T47D (cell line): ENCODE data around the gene KIF26A.

Source experiments
- DNase-seq, 2 experiments: peaks; one replicate each; pipeline versions ENCODE4 v3.0.0 to v3.0.0-alpha.2; 2011 to 2012; ENCODE audit warnings: low read depth in 1 of 2, low spot score in 1 of 2
- JUND ChIP-seq: IDR thresholded peaks from 2 replicates; pipeline ENCODE4 v1.6.1; 2012; ENCODE audit warnings: low read depth
- in situ Hi-C: cut with HindIII; loops from 2 replicates; pipeline ENCODE4 v1.10.0; 2016; ENCODE audit warnings: low sequenced_read_pairs, low pct_unique_long_range_greater_than_20kb

The KIF26A gene

GRCh38 chr14:104209985-104210816 lies 71.8 kb downstream of the KIF26A start:
- in situ Hi-C loops = no loop called here
- no peak for TF ChIP-seq JUND
- DNase-seq = peak in 1 of 2 experiments; percentile 1

DNA sequence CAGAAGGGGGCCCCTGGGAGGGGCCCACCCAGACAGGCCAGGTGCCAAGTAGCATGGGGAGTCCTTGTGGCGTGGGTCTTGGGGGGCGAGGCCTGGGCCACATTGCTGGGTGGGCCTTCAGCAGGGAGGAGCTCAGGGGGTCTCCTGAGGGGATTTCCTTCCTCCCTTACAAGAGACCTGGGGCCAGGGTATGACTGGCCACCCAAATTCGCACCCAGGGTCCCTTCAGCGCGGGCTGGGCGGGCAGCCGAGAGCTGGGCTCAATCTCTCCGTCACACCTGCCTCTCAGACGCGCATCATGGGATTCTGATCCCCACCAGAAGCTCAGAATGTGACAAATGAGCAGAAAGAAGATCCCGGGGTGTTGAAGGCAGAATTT lies 72.4 kb downstream of the KIF26A start:
- in situ Hi-C loops = no loop called here
- TF ChIP-seq JUND = no peak
- DNase-seq = no peak

GRCh38 chr14:104211215-104211614 lies 72.8 kb downstream of the KIF26A start:
- in situ Hi-C loops = no loop called here
- TF ChIP-seq JUND = no peak
- no peak for DNase-seq

DNA sequence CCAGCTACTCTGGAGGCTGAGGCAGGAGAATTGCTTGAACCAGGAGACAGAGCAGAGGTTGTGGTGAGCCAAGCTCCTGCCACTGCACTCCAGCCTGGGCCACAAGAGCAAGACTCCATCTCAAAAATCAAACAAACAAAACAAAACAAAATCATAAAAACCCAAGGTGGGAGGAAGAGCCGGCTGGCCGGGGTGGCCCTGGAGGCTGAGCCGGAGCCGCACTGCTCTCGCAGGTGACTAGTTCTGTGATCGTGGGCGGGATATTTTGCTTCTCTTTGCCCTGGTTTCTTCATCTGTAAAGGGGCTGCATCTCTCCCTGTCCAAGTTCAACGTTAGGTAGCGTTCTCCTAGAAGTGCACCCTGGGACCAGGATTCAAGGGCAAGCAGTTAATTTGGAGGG lies 73.4 kb downstream of the KIF26A start:
- DNase-seq = no peak
- no peak for TF ChIP-seq JUND
- in situ Hi-C loops = no loop called here

- in situ Hi-C loops = no loop called here
- no peak for DNase-seq
- no peak for TF ChIP-seq JUND
Measured at GRCh38 chr14:104212206-104213095, 74.1 kb downstream of the KIF26A start.

DNA sequence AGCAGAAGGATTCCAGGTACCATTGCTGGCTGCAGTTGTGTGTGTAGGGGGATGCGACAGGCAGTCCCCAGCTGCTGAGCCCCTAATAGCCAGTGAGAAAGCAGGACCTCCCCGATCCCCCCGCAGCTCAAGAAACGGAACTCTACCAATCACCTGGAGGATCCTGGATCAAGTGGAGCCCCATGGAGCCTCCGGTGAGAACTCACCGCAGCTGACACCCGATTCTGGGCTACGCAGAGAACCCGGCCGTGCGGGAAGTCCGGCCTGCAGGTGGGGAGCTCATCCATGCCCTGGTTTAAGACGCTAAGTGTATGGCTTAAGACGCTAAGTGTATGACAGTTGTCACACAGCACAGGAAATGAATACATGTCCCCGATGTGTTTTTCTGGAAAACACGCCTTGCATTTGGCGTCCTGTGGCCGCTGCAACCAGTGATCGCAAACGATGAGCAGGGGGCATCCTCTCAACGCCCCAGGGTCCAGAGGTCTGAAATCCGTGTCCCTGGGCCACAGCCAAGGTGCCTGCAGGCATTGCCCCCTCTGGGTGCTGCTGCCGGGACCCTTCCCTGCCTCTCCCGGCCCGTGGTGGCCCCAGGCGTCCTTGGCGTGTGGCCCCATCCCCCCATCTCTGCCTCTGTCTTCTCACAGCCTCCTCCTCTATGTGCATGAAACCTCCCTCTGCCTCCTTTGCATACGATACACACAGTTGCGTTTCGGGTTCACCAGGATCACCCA lies 75.1 kb downstream of the KIF26A start:
- in situ Hi-C loops = no loop called here
- DNase-seq = no peak
- TF ChIP-seq JUND = no peak

DNA sequence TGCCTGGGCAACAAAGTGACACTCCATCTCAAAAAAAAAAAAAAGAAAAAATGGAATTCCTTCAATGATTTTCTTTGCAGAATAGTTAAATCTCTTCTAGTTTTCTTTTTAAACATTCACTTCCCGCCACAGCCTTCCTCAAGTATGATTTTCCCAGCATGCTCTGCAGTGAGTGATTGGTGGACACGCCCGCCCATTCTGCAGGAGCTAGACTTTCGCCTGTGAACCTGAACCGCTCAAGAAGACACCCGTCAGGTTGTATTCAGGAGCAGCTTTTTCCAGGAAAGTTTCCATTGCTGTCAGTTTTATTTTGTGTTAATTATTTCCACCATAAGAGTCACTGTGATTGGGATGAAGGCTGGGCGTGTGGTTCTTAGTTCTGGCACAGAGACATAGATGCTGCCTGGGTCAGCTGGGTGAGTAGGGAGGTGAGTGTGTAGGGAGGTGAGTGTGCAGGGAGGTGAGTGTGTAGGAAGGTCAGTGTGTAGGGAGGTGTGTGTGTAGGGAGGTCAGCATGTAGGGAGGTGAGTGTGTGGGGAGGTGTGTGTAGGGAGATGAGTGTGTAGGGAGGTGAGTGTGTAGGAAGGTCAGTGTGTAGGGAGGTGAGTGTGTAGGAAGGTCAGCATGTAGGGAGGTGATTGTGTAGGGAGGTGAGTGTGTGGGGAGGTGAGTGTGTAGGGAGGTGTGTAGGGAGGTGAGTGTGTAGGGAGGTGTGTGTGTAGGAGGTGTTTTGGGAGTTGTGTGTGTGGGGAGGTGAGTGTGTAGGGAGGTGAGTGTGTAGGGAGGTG lies 76.2 kb downstream of the KIF26A start:
- in situ Hi-C loops = no loop called here
- TF ChIP-seq JUND = no peak
- no peak for DNase-seq

DNA sequence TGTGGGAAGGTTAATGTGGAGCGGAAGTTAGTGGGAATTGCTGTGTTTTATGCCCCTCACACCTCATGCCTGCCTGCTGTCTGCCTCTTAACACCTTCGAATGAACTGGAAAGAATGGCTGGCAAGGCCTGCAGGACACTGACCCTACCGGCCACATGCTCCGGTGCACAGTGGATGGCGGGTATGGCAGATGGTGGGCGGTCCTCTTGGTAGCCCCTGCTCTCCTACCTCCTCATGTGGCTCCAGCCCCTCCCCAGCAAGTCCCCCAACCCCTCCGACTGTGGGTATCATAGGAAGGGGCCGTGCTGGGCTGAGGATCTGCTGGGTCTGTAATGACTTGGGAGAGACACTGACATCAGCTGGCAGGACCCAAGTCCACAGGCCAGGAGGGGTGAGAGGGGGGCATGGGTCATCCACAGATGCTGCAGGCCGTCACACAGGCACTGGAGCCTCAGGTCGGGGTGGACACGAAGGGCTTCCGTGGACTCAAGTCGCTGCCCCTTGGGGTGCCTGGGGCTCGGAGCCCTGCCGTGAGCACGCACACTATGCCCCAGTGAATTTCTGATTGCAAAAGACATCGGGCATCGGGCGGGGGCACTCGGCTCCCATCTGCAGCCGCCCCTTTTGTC lies 77.4 kb downstream of the KIF26A start:
- DNase-seq = no peak
- in situ Hi-C loops = no loop called here
- TF ChIP-seq JUND = no peak

DNA sequence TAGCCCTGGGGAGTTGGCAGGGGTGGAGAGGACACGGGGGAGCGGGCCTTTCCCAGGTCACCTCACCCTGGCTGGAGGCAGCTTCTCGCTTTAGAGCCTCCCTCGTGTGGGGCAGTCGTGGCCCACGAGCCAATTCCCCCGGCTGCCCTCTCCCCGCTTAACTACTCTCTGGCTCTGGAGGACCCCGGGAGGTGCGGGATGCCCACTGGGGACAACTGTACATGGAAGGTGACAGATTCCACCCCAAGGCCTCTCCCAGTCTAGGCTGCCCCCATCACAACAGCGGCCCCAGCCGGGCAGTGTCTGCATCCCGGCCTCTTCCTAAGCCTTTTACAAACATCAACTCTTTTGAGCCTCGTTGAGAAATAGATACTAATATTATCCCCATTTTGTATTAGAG lies 78.1 kb downstream of the KIF26A start:
- DNase-seq = no peak
- TF ChIP-seq JUND = no peak
- in situ Hi-C loops = no loop called here

GRCh38 chr14:104217486-104218360 lies 79.3 kb downstream of the KIF26A start:
- no peak for TF ChIP-seq JUND

More at GRCh38 chr14:104217486-104218360, 79.3 kb downstream of the KIF26A start:
- no peak for DNase-seq
- in situ Hi-C loops = no loop called here
